GM19324 (cell line): Measurements from ENCODE around the gene EIF2B1.

Experiments
- ATAC-seq: cut with Tn5 transposase; IDR thresholded peaks from one replicate; pipeline ENCODE4 v1.9.1; 2021; ENCODE audit warnings: mild to moderate bottlenecking, moderate library complexity; ENCODE audit not compliant: unreplicated experiment, low FRiP score

EIF2B1 gene

DNA sequence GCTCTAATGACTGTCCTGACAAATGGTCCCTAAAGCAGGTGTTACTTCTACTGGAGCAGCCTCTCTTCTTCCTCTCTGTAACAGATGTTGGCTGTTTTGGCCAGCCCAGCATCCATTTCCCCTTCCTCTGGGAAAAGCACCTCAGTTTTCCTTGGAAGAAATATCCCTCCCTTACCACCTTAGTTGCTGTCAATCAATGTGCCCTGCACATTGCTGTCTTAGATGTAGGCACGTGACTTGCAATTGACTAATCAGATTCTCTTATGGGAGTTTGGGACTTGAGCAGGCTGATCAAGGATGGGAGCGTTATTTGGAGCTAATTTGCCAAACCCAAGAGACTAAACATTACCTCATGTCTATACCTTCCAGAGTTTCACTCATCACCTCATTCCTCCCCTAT is 61.1 kb downstream of the EIF2B1 start:
- ATAC-seq = no peak

DNA sequence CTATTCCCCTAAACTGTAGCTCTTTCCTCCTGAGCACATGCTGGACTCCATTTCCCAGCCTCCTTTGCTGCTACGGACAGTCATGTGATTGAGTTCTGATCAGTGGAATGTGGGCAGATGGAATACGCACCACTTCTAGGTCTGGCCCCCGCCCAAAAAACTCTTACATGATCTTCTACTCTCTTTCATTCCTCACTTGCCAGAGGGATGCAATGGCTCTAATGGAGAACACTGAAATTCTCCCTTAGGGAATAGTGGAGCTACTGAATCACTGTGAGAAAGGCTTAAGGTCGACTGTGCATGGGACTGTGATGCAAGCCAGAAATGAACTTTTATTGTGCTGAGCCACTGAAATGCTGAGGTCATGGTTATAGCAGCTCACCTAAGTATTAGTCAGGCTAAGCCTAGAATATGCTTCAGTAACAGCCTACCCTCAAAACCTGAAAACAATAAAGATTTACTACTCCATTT is 62.1 kb downstream of the EIF2B1 start:
- ATAC-seq = no peak
